GM08714 (cell line): Measurements from ENCODE around the gene KCNJ9.

Experiments
- H3K4me3 ChIP-seq: fragments of 200-500 bp; sonication (Bioruptor generic); 2 replicates; pipeline ENCODE4 v1.5.1; 2014; ENCODE audit warnings: mild to moderate bottlenecking, low read length, inconsistent platforms
- ZNF274 ChIP-seq: IDR thresholded peaks from 2 replicates; pipeline ENCODE4 v1.6.1; 2012; ENCODE audit warnings: mild to moderate bottlenecking, low read depth, low read length

The KCNJ9 gene

GRCh38 chr1:160127865-160128523 lies 46.7 kb downstream of the KCNJ9 start:
- no peak for TF ChIP-seq ZNF274
- H3K4me3 ChIP-seq, result no peak overlapping the region

GRCh38 chr1:160128636-160129035 lies 47.3 kb downstream of the KCNJ9 start:
- TF ChIP-seq ZNF274, result no peak
- no peak overlapping the region for H3K4me3 ChIP-seq

- no peak overlapping the region for H3K4me3 ChIP-seq
Observed at GRCh38 chr1:160129046-160129445, 47.7 kb downstream of the KCNJ9 start.

GRCh38 chr1:160129558-160129957 lies 48.2 kb downstream of the KCNJ9 start:
- TF ChIP-seq ZNF274, result no peak
- H3K4me3 ChIP-seq, result no peak overlapping the region

More at GRCh38 chr1:160129046-160129445, 47.7 kb downstream of the KCNJ9 start:
- TF ChIP-seq ZNF274, result no peak

DNA sequence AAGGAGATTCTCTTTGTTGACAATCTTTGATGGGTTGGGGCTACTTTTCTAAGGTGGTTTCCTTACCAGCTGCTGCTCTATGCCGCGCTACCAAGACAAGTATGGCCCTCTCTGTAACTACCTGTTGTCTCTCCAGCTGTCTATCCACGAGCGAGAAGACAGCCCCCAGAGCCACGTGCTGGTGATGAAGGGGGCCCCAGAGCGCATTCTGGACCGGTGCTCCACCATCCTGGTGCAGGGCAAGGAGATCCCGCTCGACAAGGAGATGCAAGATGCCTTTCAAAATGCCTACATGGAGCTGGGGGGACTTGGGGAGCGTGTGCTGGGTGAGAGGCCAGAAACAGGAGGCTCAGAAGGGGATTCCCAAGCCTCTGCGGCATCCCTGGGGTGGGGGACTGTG lies 48.6 kb downstream of the KCNJ9 start:
- H3K4me3 ChIP-seq, result no peak overlapping the region

GRCh38 chr1:160130486-160130885 lies 49.1 kb downstream of the KCNJ9 start:
- H3K4me3 ChIP-seq, result no peak overlapping the region
- TF ChIP-seq ZNF274, result no peak

More for the DNA sequence above, 48.6 kb downstream of the KCNJ9 start:
- no peak for TF ChIP-seq ZNF274

DNA sequence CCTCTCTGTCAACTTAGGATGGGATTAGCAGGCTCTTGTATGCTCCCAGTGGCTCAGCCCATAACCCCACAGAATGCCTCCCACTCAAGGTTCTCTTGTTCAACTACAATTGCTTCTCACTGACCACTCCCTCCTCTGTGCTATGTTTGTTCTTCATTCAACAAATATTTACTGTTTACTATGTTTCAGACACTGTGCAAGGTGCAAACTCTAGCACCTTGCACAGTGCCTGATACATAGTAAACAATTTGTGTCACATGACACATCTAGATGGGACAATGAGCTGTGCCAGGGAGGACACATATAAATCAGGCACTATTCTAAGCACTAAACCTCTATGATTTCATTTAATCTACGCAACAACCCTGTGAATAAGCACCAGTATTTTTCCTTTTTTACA lies 49.6 kb downstream of the KCNJ9 start:
- no peak overlapping the region for H3K4me3 ChIP-seq
- TF ChIP-seq ZNF274, result no peak

- no peak for TF ChIP-seq ZNF274
- H3K4me3 ChIP-seq, result no peak overlapping the region
Observed at GRCh38 chr1:160131803-160132565, 50.6 kb downstream of the KCNJ9 start.

- TF ChIP-seq ZNF274, result no peak
- no peak overlapping the region for H3K4me3 ChIP-seq
Observed at GRCh38 chr1:160133990-160134770, 52.8 kb downstream of the KCNJ9 start.

- no peak overlapping the region for H3K4me3 ChIP-seq
- TF ChIP-seq ZNF274, result no peak
Observed at GRCh38 chr1:160134791-160135572, 53.6 kb downstream of the KCNJ9 start.

- no peak for TF ChIP-seq ZNF274
- H3K4me3 ChIP-seq, result no peak overlapping the region
Observed at GRCh38 chr1:160136121-160136925, 55.0 kb downstream of the KCNJ9 start.

- TF ChIP-seq ZNF274, result no peak
- H3K4me3 ChIP-seq, result no peak overlapping the region
Observed at GRCh38 chr1:160136926-160137200, 55.5 kb downstream of the KCNJ9 start.

DNA sequence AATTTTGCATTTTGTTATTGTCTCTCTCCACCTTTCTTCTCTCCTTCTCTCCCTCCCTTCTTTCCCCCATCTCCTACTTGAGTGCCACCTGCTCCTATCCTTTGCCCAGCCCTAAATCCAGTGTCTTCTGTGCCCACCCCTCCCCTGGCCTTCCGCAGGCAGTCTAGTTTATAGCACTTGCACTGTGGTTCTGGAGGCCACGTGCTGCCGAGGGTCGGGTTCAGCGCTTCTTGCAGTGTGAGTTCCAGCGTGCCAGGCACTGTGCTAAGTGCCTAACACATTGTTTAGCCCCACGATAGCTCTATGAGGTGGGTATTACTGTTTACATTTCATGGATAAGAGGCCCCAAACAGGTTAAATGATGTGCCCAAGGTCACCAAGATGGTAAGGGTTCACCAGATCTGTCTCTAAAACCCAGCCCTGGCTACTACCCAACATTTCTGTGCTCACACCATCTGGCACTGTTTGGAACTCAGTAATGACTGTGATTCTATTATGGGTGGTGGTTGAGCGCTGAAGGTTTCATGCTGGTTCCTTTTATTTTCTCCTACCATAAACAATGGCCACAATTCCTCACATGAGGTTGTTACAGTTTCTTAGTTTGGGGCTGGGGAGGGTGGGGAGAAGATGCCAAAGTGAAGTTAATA lies 56.0 kb downstream of the KCNJ9 start:
- H3K4me3 ChIP-seq, result no peak overlapping the region
- TF ChIP-seq ZNF274, result no peak
